Skin epidermis (tissue), 12 donors: ENCODE measurements around the gene KLHL11.
"Not testable (repeated sequence)": the region's sequence is repeated elsewhere in the genome, so short reads cannot be mapped to it uniquely, and the experiment has no call there.

Source experiments
- H3K27ac ChIP-seq, 21 experiments: fragments of 200-600 bp; sonication (generic) in 11 of 21; one replicate each; pipeline ENCODE4 v1.5.0; 2020; ENCODE audit warnings: mild to moderate bottlenecking in 3 of 21, inconsistent platforms in 2 of 21, moderate library complexity in 2 of 21
- H3K4me3 ChIP-seq, 7 experiments: fragments of 200-600 bp; sonication (generic) in 2 of 7; one replicate each; pipeline ENCODE4 v1.5.0; 2020; ENCODE audit warnings: inconsistent platforms in 2 of 7, mild to moderate bottlenecking in 2 of 7, moderate library complexity in 1 of 7

The KLHL11 gene

DNA sequence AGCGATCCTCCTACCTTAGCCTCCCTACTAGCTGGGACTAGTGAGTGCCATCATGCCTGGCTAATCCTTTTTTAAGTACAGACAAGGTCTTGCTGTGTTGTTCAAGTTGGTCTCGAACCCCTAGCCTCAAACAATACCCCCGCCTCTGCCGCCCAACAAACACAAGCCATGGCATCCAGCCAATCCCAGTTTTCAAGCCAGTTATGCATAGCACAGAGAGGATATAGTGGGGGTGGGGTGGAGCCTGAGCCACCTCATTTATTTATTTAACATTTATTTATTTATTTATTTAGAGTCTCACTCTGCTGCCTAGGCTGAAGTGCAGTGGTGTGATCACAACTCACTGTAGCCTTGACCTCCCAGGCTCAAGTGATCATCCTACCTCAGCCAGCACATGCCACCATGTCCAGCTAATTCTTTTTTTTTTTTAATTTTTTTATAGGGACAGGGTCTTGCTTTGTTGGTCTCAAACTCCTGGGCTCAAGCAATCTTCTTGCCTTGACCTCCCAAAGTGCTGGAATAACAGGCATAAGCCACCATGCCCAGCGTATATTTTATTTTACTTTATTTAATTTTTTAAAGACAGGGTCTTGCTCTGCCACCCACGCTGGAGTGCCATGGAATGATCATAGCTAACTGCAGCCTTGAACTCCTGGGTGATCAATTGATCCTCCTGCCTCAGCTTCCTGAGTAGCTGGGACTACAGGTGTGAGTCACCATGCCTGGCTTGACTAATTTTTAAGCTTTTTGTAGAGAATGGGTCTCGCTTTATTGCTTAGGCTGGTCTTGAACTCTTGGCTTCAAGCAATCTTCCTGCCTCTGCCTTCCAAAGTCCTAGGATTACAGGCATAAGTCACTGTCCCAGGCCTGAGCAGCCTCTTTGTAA, 26.2 kb upstream of the KLHL11 start:
- Histone ChIP-seq H3K4me3 (no peak overlapping the region), H3K27ac (no peak overlapping the region)

DNA sequence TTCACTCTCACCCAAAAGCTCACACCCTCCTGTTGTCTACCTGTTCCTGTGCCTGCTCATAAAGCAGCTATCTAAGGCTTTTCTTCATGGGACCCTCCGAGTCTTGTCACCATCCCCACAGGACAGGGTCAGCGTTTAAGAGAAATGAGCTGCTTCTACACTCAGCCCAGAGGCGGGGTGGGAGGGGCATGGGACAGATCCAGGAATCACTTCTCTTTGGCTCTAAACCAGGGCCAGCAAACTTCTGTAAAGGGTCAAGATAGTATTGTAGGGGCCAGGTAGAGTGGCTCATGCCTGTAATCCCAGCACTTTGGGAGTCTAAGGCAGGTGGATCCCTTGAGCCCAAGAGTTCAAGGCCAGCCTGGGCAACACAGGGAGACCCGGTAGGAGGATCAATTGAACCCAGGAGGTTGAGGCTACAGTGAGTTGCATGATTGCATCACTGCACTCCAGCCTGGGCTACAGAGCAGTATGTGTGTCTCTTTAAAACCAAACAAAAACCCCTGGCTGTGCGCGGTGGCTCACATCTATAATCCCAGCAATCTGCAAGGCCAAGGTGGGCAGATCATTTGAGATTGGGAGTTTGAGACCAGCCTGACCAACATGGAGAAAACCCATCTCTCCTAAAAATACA, 23.2 kb upstream of the KLHL11 start:
- Histone ChIP-seq H3K27ac (no peak overlapping the region), H3K4me3 (no peak overlapping the region)

GRCh38 chr17:41885733-41886132, 20.5 kb upstream of the KLHL11 start:
- Histone ChIP-seq H3K27ac (no peak overlapping the region), H3K4me3 (no peak overlapping the region)

- Histone ChIP-seq H3K4me3 (no peak overlapping the region), H3K27ac (no peak overlapping the region)
Observed at GRCh38 chr17:41882756-41883155, 17.5 kb upstream of the KLHL11 start.

- H3K4me3 ChIP-seq, result no peak overlapping the region
- no peak overlapping the region for H3K27ac ChIP-seq
Observed at GRCh38 chr17:41880130-41880529, 14.9 kb upstream of the KLHL11 start.

- not testable (repeated sequence) for H3K27ac ChIP-seq, H3K4me3 ChIP-seq
Observed at GRCh38 chr17:41874293-41874670, 9.1 kb upstream of the KLHL11 start.

GRCh38 chr17:41873559-41874292, 8.5 kb upstream of the KLHL11 start:
- H3K27ac ChIP-seq, result no peak overlapping the region
- no peak overlapping the region for H3K4me3 ChIP-seq

- Histone ChIP-seq H3K27ac (no peak overlapping the region), H3K4me3 (no peak overlapping the region)
Observed at GRCh38 chr17:41871789-41872188, 6.6 kb upstream of the KLHL11 start.

DNA sequence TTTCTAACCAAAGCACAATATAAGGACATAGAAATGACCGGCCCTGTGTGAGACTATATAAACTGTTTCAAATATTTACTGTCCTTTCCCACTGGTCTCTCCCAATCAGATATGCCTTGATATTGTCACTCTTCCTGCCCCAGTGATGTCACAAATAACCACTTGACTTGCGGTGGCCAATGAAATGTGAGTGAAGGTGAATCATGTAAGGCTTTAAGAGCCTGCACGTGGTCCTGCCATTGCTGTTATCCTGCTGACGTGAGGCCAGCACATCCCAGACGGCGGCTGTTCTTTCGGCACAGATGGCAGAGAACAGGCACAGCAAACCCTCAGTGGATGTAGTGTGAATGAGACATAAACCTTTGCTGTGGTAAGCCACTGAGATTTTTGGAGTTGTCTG, 5.4 kb upstream of the KLHL11 start:
- H3K27ac ChIP-seq, result no peak overlapping the region

DNA sequence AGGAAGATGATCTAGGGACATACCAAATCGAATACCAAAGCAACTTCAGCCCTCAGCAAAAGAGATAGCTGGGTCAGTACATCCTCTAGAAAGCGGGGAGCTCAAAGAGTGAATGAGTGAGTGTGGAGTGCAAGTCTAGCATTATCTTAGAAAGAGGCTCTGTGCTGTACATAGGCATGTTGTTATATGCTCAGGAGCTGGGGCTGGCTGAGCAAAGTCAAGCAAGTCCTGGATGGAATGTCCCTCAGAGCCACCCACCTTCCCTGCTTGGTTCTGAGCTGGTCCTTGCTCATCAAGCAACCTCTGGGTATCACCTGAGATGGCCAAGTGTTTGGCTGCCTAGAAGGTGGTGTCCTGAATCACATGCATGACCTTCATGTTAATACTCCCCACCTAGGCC, 4.9 kb upstream of the KLHL11 start:
- no peak overlapping the region for H3K4me3 ChIP-seq
- H3K27ac ChIP-seq, result no peak overlapping the region

More for the DNA sequence above, 5.4 kb upstream of the KLHL11 start:
- H3K4me3 ChIP-seq, result no peak overlapping the region

DNA sequence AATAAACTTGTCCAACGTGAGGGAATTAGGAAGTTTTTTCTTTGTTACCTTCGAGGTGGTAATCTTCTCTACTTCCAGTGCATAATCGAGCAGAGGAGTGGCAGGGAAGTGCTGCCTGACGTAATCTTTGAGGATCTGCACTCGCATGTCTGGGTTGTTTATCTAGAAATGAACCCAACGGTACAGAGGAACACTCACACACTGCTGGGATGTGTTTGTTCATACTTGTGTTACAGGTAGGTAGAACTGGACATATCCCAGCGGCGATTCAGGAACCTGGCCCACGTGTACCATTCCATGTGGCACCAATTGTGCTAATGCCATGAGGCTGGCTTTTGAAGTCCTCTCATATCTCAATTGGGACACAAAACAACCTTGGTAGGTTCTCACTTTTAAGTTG, 4.2 kb upstream of the KLHL11 start:
- H3K4me3 ChIP-seq, result no peak overlapping the region

GRCh38 chr17:41868568-41868967, 3.3 kb upstream of the KLHL11 start:
- H3K27ac ChIP-seq, result no peak overlapping the region
- H3K4me3 ChIP-seq, result no peak overlapping the region

More for the DNA sequence above, 4.2 kb upstream of the KLHL11 start:
- H3K27ac ChIP-seq, result peak overlapping the region in 2 of 21 experiments; percentile 14 to 15

GRCh38 chr17:41865596-41865893, 322 bp upstream of the KLHL11 start:
- Histone ChIP-seq H3K4me3 (peak overlapping the region; percentile 75 to 99 (median 89)), H3K27ac (peak overlapping the region in 16 of 21 experiments; percentile 85 to 97 (median 93))

GRCh38 chr17:41864498-41864835, 756 bp downstream of the KLHL11 start:
- Histone ChIP-seq H3K4me3 (peak overlapping the region; percentile 75 to 99 (median 89)), H3K27ac (peak overlapping the region in 20 of 21 experiments; percentile 85 to 97 (median 93))

- H3K4me3 ChIP-seq, result peak overlapping the region in 3 of 7 experiments; percentile 80 to 99 (median 84)
- peak overlapping the region in 1 of 21 experiments; percentile 95 for H3K27ac ChIP-seq
Observed at GRCh38 chr17:41863074-41863848, 2.0 kb downstream of the KLHL11 start.

- Histone ChIP-seq H3K27ac (no peak overlapping the region), H3K4me3 (no peak overlapping the region)
Observed at GRCh38 chr17:41860254-41860931, 4.8 kb downstream of the KLHL11 start.

- not testable (repeated sequence) for H3K4me3 ChIP-seq, H3K27ac ChIP-seq
Observed at GRCh38 chr17:41851382-41851781, 13.8 kb downstream of the KLHL11 start.

DNA sequence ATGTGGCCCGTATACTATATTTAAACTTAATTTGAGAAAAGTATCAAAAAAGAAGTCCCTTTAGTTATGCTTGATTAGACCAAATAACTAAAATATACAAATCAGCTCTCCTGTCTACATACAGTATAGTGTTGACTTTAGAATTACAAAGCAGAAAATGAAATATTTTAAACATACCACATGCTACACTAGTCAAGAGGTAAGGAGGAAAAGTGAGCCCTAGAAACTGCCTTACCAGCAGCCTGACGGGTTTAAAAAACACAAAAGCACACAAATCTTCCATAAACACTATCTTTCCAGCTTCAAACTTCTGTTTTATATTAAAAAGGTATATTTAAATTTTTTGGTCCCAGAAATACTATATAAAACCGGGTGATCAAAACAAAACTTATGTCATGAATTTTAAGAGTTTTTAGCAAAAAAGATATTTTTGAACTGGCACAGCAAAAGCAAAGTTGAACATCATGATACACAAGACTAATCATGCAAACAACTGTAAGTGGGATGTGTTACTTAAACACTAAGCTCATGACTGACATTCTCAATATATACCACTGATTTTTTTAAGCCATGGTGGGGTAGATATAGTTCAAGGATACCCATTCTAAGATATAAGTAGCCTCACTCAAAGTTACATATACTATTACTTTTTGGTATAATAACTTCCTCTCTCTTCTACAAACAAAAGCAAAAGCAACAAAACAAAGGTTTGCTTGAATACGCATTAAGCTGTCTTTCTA, 15.8 kb downstream of the KLHL11 start:
- peak overlapping the region in 1 of 21 experiments; percentile 1 for H3K27ac ChIP-seq
- H3K4me3 ChIP-seq, result no peak overlapping the region

- Histone ChIP-seq H3K4me3 (no peak overlapping the region), H3K27ac (no peak overlapping the region)
Observed at GRCh38 chr17:41848788-41849187, 16.4 kb downstream of the KLHL11 start.
